ENCODE data around the gene UBE2F.

DNA sequence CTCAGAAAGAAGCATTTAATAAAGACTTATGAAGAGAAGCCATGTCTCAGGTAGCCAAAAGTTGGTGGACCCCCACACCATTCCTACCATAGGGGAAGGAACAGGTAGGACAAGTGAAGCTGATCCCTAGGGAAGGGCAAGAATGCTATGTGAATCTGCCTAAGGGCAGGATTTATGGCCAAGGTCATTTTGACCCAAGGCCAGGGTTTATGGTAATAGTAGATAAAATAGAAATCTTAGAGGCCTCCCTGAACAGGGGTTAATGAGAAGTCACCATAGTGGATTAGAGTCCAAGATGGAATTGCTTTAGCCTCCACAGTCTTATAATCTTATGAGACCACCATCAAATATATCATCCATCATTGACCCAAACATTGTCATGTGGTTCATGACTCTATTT, 26.0 kb upstream of the UBE2F start:
- TF ChIP-seq, protein P1, sequence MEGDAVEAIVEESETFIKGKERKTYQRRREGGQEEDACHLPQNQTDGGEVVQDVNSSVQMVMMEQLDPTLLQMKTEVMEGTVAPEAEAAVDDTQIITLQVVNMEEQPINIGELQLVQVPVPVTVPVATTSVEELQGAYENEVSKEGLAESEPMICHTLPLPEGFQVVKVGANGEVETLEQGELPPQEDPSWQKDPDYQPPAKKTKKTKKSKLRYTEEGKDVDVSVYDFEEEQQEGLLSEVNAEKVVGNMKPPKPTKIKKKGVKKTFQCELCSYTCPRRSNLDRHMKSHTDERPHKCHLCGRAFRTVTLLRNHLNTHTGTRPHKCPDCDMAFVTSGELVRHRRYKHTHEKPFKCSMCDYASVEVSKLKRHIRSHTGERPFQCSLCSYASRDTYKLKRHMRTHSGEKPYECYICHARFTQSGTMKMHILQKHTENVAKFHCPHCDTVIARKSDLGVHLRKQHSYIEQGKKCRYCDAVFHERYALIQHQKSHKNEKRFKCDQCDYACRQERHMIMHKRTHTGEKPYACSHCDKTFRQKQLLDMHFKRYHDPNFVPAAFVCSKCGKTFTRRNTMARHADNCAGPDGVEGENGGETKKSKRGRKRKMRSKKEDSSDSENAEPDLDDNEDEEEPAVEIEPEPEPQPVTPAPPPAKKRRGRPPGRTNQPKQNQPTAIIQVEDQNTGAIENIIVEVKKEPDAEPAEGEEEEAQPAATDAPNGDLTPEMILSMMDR (IDR thresholded peaks at IDR 0.05) = no peak
- no peak for TF ChIP-seq POLR2AphosphoS5 (IDR thresholded peaks at IDR 0.05)
- TF ChIP-seq POLR2A (IDR thresholded peaks at IDR 0.05) = no peak

Data from breast epithelium (tissue), 3 donors.